Neural progenitor cell (in vitro differentiated cells): Measurements from ENCODE around the gene CKS2. TPM values are rescaled to one million over a fixed set of nuclear protein-coding genes. Genes with fewer than 3 reads are reported as not detected.

Source experiments
- DNase-seq: peaks from one replicate; pipeline ENCODE4 v3.0.0-alpha.2; 2016; ENCODE audit warnings: low spot score
- H2AFZ ChIP-seq: fragments of 200-600 bp; sonication (generic); replicated peaks from 2 replicates; pipeline ENCODE4 v1.6.1; 2016; ENCODE audit warnings: antibody characterized with exemption
- H3F3A ChIP-seq: fragments of 200-600 bp; sonication (generic); 2 replicates; pipeline ENCODE4 v1.6.1; 2016; ENCODE audit warnings: antibody characterized with exemption, low read depth
- H3K27ac ChIP-seq: fragments of 200-600 bp; sonication (generic); 2 replicates; pipeline ENCODE4 v1.5.1; 2016; ENCODE audit warnings: mild to moderate bottlenecking
- H3K27me3 ChIP-seq: fragments of 200-600 bp; sonication (generic); 2 replicates; pipeline ENCODE4 v1.6.1; 2016; ENCODE audit warnings: mild to moderate bottlenecking, moderate library complexity
- H3K36me3 ChIP-seq: fragments of 200-600 bp; sonication (generic); 2 replicates; pipeline ENCODE4 v1.5.1; 2016
- H3K4me1 ChIP-seq: fragments of 200-600 bp; sonication (generic); 2 replicates; pipeline ENCODE4 v1.6.1; 2016; ENCODE audit warnings: mixed run types
- H3K4me2 ChIP-seq: fragments of 200-600 bp; sonication (generic); 2 replicates; pipeline ENCODE4 v1.6.1; 2016
- H3K4me3 ChIP-seq: fragments of 200-600 bp; sonication (generic); 2 replicates; pipeline ENCODE4 v1.5.1; 2016
- H3K79me2 ChIP-seq: fragments of 200-600 bp; sonication (generic); 2 replicates; pipeline ENCODE4 v1.6.1; 2016; ENCODE audit warnings: low read depth
- H3K9ac ChIP-seq: fragments of 200-600 bp; sonication (generic); 2 replicates; pipeline ENCODE4 v1.6.1; 2016
- H3K9me3 ChIP-seq: fragments of 200-600 bp; sonication (generic); 2 replicates; pipeline ENCODE4 v1.5.1; 2016; ENCODE audit warnings: low read depth
- H4K20me1 ChIP-seq: fragments of 200-600 bp; sonication (generic); 2 replicates; pipeline ENCODE4 v1.6.1; 2016; ENCODE audit warnings: low read depth
- H3K27ac Mint-ChIP-seq: 3 replicates; pipeline ENCODE4 v1.8.0; 2021; ENCODE audit warnings: mixed read lengths
- H3K27me3 Mint-ChIP-seq: 2 replicates; pipeline ENCODE4 v1.8.0; 2022; ENCODE audit warnings: low read depth, mild to moderate bottlenecking, inconsistent platforms, moderate library complexity, mixed read lengths; ENCODE audit not compliant: insufficient read depth
- H3K36me3 Mint-ChIP-seq: 3 replicates; pipeline ENCODE4 v1.8.0; 2021; ENCODE audit warnings: mixed read lengths
- H3K4me1 Mint-ChIP-seq: 3 replicates; pipeline ENCODE4 v1.8.0; 2021; ENCODE audit warnings: mixed read lengths
- H3K4me3 Mint-ChIP-seq: 3 replicates; pipeline ENCODE4 v1.8.0; 2021; ENCODE audit warnings: mild to moderate bottlenecking, moderate library complexity, mixed read lengths
- H3K9me3 Mint-ChIP-seq: 3 replicates; pipeline ENCODE4 v1.8.0; 2020; ENCODE audit warnings: mixed read lengths
- CTCF ChIP-seq: fragments of 200-600 bp; sonication (generic); IDR thresholded peaks from 2 replicates; pipeline ENCODE4 v1.5.1; 2017; ENCODE audit warnings: antibody characterized with exemption, mild to moderate bottlenecking
- EZH2 ChIP-seq: fragments of 200-600 bp; sonication (generic); IDR thresholded peaks from 2 replicates; pipeline ENCODE4 v1.6.1; 2017; ENCODE audit warnings: antibody characterized with exemption, mild to moderate bottlenecking, moderate library complexity
- EZH2phosphoT487 ChIP-seq: fragments of 200-600 bp; sonication (generic); IDR thresholded peaks from 2 replicates; pipeline ENCODE4 v1.6.1; 2017; ENCODE audit warnings: antibody characterized with exemption
- total RNA-seq: library from RNA; depleted of rRNA; stranded (reverse); fragments of >200 nt; gene quantifications from 2 replicates; pipeline ENCODE4 v1.2.3, GENCODE V29; 2015; ENCODE audit warnings: low replicate concordance

Gene CKS2
- total RNA-seq, 1 donor from 2014 or later = 741 TPM

- Histone ChIP-seq H3K9me3 (no peaks in the 10 kb centered on the region), H3K79me2 (peaks cover 44% of the 10 kb centered on the region), H3K4me3 (no peak overlapping the region), H3K4me1 (peaks cover 15% of the 10 kb centered on the region), H4K20me1 (peaks cover 29% of the 10 kb centered on the region), H3K36me3 (no peaks in the 10 kb centered on the region), H3K27me3 (no peaks in the 10 kb centered on the region), H3F3A (peaks cover 26% of the 10 kb centered on the region), H2AFZ (no peak overlapping the region), H3K4me2 (peak overlapping the region; percentile 88), H3K27ac (no peak overlapping the region), H3K9ac (no peak overlapping the region)
- Mint-ChIP-seq H3K4me3 (peak overlapping the region; percentile 98), H3K27ac (no peak overlapping the region), H3K4me1 (peaks cover 25% of the 10 kb centered on the region), H3K9me3 (no peaks in the 10 kb centered on the region), H3K27me3 (peaks cover 9% of the 10 kb centered on the region), H3K36me3 (peaks cover 3% of the 10 kb centered on the region)
- no peak for DNase-seq
- TF ChIP-seq EZH2 (no peak), CTCF (no peak)
Observed at GRCh38 chr9:89309166-89309565, 1.8 kb upstream of the CKS2 start.

GRCh38 chr9:89309608-89310474, 1.2 kb upstream of the CKS2 start:
- peak; percentile 10 for DNase-seq
- H3K27ac Mint-ChIP-seq = peak overlapping the region; percentile 93
- peaks cover 22% of the 10 kb centered on the region for H3K4me1 ChIP-seq
- no peak for TF ChIP-seq CTCF
- TF ChIP-seq EZH2phosphoT487 = no peak
- no peak for TF ChIP-seq EZH2
- peaks cover 35% of the 10 kb centered on the region for H4K20me1 ChIP-seq
- H3K9me3 ChIP-seq = no peaks in the 10 kb centered on the region
- peak overlapping the region; percentile 89 for H2AFZ ChIP-seq
- peak overlapping the region; percentile 93 for H3K9ac ChIP-seq
- peaks cover 9% of the 10 kb centered on the region for H3K27me3 Mint-ChIP-seq
- peaks cover 3% of the 10 kb centered on the region for H3K36me3 Mint-ChIP-seq
- no peaks in the 10 kb centered on the region for H3K9me3 Mint-ChIP-seq
- H3K36me3 ChIP-seq = peaks cover 2% of the 10 kb centered on the region
- H3K79me2 ChIP-seq = peaks cover 51% of the 10 kb centered on the region
- H3K4me1 Mint-ChIP-seq = peaks cover 32% of the 10 kb centered on the region
- no peaks in the 10 kb centered on the region for H3K27me3 ChIP-seq
- peaks cover 32% of the 10 kb centered on the region for H3F3A ChIP-seq
- peak overlapping the region; percentile 98 for H3K27ac ChIP-seq
- H3K4me3 Mint-ChIP-seq = peak overlapping the region; percentile 98
- H3K4me3 ChIP-seq = peak overlapping the region; percentile 75
- peak overlapping the region; percentile 88 for H3K4me2 ChIP-seq

GRCh38 chr9:89311346-89312221, 589 bp downstream of the CKS2 start:
- Mint-ChIP-seq H3K4me1 (peaks cover 41% of the 10 kb centered on the region), H3K27ac (peak overlapping the region; percentile 98), H3K4me3 (peak overlapping the region; percentile 98), H3K27me3 (peaks cover 9% of the 10 kb centered on the region), H3K9me3 (no peaks in the 10 kb centered on the region), H3K36me3 (peaks cover 8% of the 10 kb centered on the region)
- peak overlapping the region; percentile 92 for H3K9ac ChIP-seq
- peaks cover 35% of the 10 kb centered on the region for H3K4me1 ChIP-seq
- H3K27me3 ChIP-seq = no peaks in the 10 kb centered on the region
- peaks cover 50% of the 10 kb centered on the region for H3F3A ChIP-seq
- peaks cover 69% of the 10 kb centered on the region for H3K79me2 ChIP-seq
- H3K4me2 ChIP-seq = peak overlapping the region; percentile 80
- H2AFZ ChIP-seq = no peak overlapping the region
- DNase-seq = no peak
- TF ChIP-seq CTCF = no peak
- TF ChIP-seq EZH2 = no peak
- TF ChIP-seq EZH2phosphoT487 = no peak
- H4K20me1 ChIP-seq = peaks cover 53% of the 10 kb centered on the region
- H3K4me3 ChIP-seq = peak overlapping the region; percentile 100
- peaks cover 18% of the 10 kb centered on the region for H3K36me3 ChIP-seq
- H3K27ac ChIP-seq = peak overlapping the region; percentile 98
- H3K9me3 ChIP-seq = no peaks in the 10 kb centered on the region
